Effector memory CD4-positive, alpha-beta T cell (primary cell): ENCODE results near the gene BRD7.
A peak's percentile ranks its signal among the peaks of the same experiment; 100 is the strongest.

ENCODE experiments used
- DNase-seq, 3 donors: peaks; one replicate each; pipeline ENCODE4 v3.0.0-alpha.2; 2020
- H3K27ac ChIP-seq: 2 replicates; pipeline ENCODE4 v1.7.0; 2013; ENCODE audit warnings: mild to moderate bottlenecking, low read length, moderate library complexity; ENCODE audit not compliant: insufficient read depth, poor library complexity, severe bottlenecking
- H3K27me3 ChIP-seq: replicated peaks from 2 replicates; pipeline ENCODE4 v1.7.0; 2013; ENCODE audit warnings: mild to moderate bottlenecking, low read length; ENCODE audit not compliant: insufficient read depth, control insufficient read depth, poor library complexity, severe bottlenecking
- H3K36me3 ChIP-seq: 2 replicates; pipeline ENCODE4 v1.7.0; 2013; ENCODE audit warnings: mild to moderate bottlenecking, low read length, moderate library complexity; ENCODE audit not compliant: control insufficient read depth, insufficient read depth
- H3K4me1 ChIP-seq: 2 replicates; pipeline ENCODE4 v1.7.0; 2013; ENCODE audit warnings: low read length, mild to moderate bottlenecking; ENCODE audit not compliant: control insufficient read depth, insufficient read depth, poor library complexity, severe bottlenecking
- H3K4me3 ChIP-seq: 2 replicates; pipeline ENCODE4 v1.7.0; 2013; ENCODE audit warnings: low read length, low read depth, mild to moderate bottlenecking; ENCODE audit not compliant: insufficient read depth, poor library complexity, severe bottlenecking
- H3K9me3 ChIP-seq: 2 replicates; pipeline ENCODE4 v1.7.0; 2013; ENCODE audit warnings: mild to moderate bottlenecking, low read length, moderate library complexity; ENCODE audit not compliant: control insufficient read depth

BRD7 gene

GRCh38 chr16:50273888-50274325 is 94.9 kb downstream of the BRD7 start:
- Histone ChIP-seq H3K4me1 (peaks cover 81% of the 10 kb centered on the region), H3K27me3 (no peaks in the 10 kb centered on the region), H3K36me3 (peaks cover 7% of the 10 kb centered on the region), H3K27ac (peak overlapping the region; percentile 95), H3K9me3 (no peaks in the 10 kb centered on the region), H3K4me3 (peak overlapping the region; percentile 59)
- peak in 1 of 3 donors; percentile 13 for DNase-seq

GRCh38 chr16:50273382-50273690 is 95.5 kb downstream of the BRD7 start:
- Histone ChIP-seq H3K4me3 (peak overlapping the region; percentile 59), H3K27ac (peak overlapping the region; percentile 95), H3K4me1 (peaks cover 78% of the 10 kb centered on the region), H3K36me3 (peaks cover 7% of the 10 kb centered on the region), H3K27me3 (no peaks in the 10 kb centered on the region), H3K9me3 (no peaks in the 10 kb centered on the region)
- DNase-seq, result no peak

- Histone ChIP-seq H3K4me1 (peaks cover 82% of the 10 kb centered on the region), H3K27me3 (no peaks in the 10 kb centered on the region), H3K9me3 (no peaks in the 10 kb centered on the region), H3K4me3 (peak overlapping the region; percentile 59), H3K36me3 (peaks cover 7% of the 10 kb centered on the region), H3K27ac (peak overlapping the region; percentile 95)
- DNase-seq, result no peak
Measured at GRCh38 chr16:50272687-50273381, 96.0 kb downstream of the BRD7 start.

GRCh38 chr16:50272111-50272571 is 96.6 kb downstream of the BRD7 start:
- Histone ChIP-seq H3K27ac (peak overlapping the region; percentile 95), H3K4me1 (peaks cover 85% of the 10 kb centered on the region), H3K36me3 (peaks cover 7% of the 10 kb centered on the region), H3K9me3 (no peaks in the 10 kb centered on the region), H3K4me3 (no peak overlapping the region), H3K27me3 (no peaks in the 10 kb centered on the region)
- no peak for DNase-seq

DNA sequence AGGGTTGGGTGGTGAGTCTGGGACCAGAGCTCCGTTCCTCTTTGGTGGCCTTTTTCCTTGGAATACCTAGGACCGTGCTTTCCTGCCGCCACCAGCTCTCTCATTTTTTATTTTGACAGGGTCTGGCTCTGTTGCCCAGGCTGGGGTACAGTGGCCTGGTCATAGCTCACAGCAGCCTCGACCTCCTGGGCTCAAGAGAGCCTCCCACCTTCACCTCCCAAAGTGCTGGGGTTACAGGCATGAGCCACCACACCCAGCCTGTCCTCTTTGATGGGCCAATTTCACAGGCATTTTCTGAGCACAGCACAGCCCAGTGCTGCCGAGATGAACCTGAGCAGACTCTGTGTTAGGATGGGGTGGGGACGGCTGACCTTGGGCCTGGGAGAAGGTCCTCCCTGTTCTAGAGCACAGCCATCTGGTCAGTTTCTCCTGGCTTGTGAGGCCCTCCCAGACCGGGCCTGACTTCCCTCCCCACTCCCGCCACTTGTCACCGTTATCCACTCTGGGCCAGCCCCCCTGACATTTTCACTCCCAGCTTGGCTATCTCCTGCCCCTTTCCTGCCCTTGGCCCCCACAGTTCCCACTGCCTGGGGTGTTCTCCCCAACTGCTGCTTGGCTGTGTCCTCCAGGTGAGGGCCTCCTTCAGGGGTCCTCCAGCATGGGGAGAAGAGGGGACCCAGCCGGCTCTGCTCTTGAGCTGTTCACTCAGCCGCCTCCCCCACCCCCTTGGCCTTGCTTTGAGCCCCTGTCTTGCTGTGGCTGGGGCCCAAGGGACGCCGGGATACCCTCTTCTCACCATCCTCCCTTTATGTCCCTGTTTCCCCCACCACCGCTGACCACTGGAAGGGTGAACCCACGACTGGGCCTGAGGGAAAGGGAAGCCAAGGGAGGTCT is 97.4 kb downstream of the BRD7 start:
- Histone ChIP-seq H3K27me3 (no peaks in the 10 kb centered on the region), H3K36me3 (peaks cover 7% of the 10 kb centered on the region), H3K4me3 (no peak overlapping the region), H3K27ac (peak overlapping the region; percentile 95), H3K9me3 (no peaks in the 10 kb centered on the region), H3K4me1 (peaks cover 79% of the 10 kb centered on the region)
- no peak for DNase-seq

GRCh38 chr16:50270510-50271147 is 98.2 kb downstream of the BRD7 start:
- peaks cover 7% of the 10 kb centered on the region for H3K36me3 ChIP-seq
- DNase-seq, result no peak
- no peaks in the 10 kb centered on the region for H3K9me3 ChIP-seq
- H3K27ac ChIP-seq, result peak overlapping the region; percentile 95
- H3K27me3 ChIP-seq, result no peaks in the 10 kb centered on the region
- peaks cover 79% of the 10 kb centered on the region for H3K4me1 ChIP-seq
- H3K4me3 ChIP-seq, result no peak overlapping the region

DNA sequence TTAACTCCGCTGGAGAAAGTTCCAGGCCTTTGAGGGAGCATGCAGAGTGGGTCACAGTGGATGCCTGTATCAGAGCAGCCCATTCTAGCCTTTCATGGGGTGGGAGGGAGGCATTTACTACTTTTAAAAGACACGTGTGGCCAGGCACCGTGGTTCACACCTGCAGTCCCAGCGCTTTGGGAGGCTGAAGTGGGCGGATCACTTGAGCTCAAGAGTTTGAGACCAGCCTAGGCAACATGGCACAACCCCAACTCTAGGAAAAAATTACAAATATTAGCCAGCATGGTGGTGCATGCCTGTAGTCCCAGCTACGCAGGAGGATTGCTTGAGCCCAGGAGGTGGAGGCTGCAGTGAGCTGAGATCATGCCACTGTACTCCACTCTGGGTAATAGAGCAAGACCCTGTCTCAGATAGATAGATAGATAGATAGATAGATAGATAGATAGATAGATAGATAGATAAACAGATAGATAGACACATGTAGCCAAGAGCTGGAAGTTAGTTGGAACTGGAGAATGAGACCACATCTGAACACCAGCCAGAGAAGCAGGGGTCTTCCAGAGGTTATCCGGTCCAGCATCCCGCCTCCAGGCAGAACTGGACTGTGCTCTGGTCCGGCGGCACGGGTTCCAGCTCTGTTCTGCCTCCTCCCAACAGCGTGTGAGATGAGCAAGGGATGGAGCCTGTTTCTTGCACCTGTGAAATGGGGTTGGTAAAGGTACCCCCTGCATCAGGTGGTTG is 98.8 kb downstream of the BRD7 start:
- Histone ChIP-seq H3K27me3 (no peaks in the 10 kb centered on the region), H3K36me3 (peaks cover 7% of the 10 kb centered on the region), H3K4me1 (peaks cover 79% of the 10 kb centered on the region), H3K9me3 (no peaks in the 10 kb centered on the region), H3K4me3 (peak overlapping the region; percentile 2), H3K27ac (peak overlapping the region; percentile 95)
- no peak for DNase-seq

DNA sequence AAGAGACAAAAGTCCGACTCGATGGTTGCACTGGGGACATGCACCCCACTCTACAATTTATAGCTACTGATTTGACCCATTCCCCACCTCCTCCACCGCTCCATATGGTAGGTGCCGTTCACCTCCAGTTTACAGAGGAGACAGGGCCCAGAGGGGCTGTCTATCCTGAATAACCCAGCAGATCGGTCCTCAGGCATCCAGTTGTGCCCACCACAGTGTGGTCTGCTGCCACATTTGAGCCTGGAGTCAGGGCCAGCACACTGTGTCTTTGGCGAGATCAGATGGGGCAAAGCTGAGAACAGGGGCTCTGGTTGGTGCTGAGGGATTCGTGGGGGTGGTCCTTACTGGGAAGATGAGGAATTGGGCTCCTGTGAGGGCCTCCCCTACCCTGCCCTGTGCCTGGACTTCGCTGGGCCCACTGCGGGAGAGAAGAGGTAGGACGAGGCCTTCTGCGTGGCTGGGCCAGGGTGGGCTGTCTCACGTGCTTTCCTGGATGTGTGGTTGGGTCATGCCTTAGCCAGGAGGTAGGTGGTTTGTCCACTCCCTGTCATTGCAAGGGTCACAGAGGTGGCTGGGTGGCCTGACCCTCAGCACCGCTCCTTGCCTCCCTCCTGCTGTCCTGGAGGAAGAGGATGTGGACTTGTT is 99.6 kb downstream of the BRD7 start:
- Histone ChIP-seq H3K4me1 (peaks cover 74% of the 10 kb centered on the region), H3K36me3 (peaks cover 7% of the 10 kb centered on the region), H3K27ac (peak overlapping the region; percentile 83), H3K4me3 (peak overlapping the region; percentile 2), H3K9me3 (no peaks in the 10 kb centered on the region), H3K27me3 (no peaks in the 10 kb centered on the region)
- DNase-seq, result no peak

- Histone ChIP-seq H3K4me1 (peaks cover 69% of the 10 kb centered on the region), H3K9me3 (no peaks in the 10 kb centered on the region), H3K36me3 (peaks cover 7% of the 10 kb centered on the region), H3K27ac (peak overlapping the region; percentile 83), H3K27me3 (no peaks in the 10 kb centered on the region), H3K4me3 (peak overlapping the region; percentile 83)
- no peak for DNase-seq
Measured at GRCh38 chr16:50268352-50268751, 100.4 kb downstream of the BRD7 start.
